Left kidney (tissue), 2 donors: Measurements from ENCODE around the gene DPYD. TPM values are rescaled to one million over a fixed set of nuclear protein-coding genes. Genes with fewer than 3 reads are reported as not detected.

ENCODE experiments used
- DNase-seq: peaks from one replicate; pipeline ENCODE4 v3.0.0-alpha.2; 2013
- polyA plus RNA-seq: library from polyadenylated mRNA; unstranded; fragments of 120-200 nt; gene quantifications from one replicate; pipeline ENCODE4 v1.2.1, GENCODE V29; 2013; ENCODE audit not compliant: insufficient read length

DPYD gene
- polyA plus RNA-seq, 1 donor, result 11.9 TPM

DNA sequence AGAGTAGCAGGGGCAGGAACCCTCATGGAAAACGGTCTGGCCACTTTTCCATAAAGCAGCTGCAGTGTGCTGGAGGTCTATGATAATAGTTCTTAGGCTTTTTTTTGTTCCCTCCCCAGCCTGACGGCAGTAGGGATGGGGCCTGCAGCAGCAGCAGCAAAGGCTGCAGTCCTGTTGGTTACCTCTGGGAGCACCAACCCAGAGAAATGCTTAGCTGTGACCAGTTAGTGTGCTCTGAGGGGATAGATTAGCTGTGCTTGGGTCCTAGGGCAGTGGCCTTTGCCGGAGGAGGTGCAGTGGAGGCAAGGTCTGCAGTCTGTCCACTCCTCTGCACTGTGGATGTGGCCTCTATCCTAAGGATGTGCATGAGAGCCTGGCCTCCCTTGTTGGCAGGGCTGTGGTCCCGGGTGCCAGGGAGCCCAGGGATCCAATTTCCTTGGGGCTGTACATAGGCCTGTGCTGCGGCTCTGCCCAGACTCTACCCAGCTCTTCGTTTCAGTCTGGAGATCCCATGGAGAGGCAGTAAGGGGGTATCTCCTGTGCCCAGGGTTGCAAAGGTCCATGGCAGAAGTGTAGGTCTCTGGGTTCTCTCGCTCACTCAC is 876.6 kb downstream of the DPYD start:
- no peak for DNase-seq

DNA sequence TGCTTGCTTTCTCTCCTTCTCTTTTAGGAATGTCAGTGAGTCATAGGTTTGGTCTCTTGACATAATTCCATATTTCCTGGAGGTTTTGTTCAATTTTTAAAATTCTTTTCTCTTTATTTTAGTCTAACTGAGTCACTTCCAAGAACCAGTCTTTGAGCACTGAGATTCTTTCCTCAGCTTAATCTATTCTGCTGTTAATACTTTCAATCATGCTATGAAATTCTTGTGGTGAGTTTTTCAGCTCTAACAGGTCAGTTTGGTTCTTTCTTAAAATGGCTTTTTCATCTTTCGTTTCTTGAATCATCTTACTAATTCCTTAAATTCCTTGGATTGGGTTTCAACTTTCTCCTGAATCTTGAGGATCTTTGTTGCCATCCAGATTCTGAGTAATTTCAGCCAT is 878.3 kb downstream of the DPYD start:
- no peak for DNase-seq

DNA sequence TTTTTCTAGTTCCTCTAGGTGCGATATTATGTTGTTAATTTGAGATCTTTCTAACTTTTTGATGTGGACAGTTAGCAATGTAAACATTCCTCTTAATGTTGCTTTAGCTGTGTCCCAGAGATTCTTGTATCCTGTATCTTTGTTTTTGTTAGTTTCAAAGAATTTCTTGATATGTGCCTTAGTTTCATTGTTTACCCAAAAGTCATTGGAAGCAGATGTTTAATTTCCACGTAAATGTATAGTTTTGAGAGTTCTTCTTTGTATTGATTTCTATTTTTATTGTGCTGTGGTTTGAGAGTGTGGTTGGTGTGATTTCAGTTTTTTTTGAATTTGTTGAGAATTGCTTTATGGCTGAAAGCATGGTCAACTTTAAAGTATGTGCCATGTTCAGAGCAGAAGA is 879.8 kb downstream of the DPYD start:
- DNase-seq, result no peak

DNA sequence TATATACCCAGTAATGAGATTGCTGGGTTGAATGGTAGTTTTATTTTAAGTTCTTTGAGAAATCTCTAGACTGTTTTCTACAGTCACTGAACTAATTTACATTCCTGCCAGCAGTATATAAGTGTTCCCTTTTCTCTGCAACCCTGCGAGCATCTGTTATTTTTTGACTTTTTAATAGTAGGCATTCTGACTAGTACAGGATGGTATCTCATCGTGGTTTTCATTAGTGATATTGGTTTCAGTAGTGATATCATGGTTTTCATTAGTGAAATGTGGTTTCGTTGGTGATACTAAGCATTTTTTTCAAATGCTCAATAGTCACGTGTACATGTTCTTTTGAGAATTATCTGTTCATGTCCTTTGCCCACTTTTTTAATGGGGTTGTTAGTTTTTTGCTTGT is 882.4 kb downstream of the DPYD start:
- no peak for DNase-seq

DNA sequence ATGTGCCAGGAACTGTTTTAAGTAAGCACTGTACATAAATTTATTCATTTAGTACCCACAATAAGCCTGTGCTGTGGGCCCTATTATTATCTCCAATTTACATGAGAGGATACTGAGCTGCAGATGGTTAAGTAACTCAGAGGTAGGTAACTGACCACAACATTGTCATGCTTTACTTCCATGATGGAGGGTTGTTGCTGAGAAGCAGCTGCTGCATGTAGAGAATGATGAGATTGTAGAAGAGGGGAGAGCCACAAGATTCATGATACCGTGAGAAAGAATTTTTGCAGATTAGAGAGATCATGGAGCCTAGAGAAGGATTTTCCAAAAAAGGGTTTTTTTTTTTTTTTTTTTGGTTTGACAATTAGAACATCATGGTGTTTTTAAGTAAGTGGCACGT is 886.2 kb downstream of the DPYD start:
- no peak for DNase-seq

DNA sequence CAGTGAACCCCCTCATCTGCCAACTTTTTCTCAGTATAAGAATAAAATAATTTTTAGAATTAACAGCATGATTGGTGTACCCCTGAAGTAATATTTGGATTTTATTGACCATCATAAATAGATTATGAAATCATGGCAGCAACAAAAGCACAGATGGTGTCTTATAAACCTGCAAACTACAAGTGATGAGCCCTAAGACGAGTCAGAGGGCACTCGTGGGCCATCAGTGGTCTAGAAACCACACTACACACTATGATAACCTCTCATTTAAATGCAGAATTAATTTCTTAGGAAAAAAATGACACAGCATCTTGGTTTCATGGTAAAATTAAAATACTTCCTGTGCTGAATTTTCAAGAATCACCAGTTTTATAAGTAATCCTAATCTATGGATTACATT is 886.9 kb downstream of the DPYD start:
- DNase-seq, result no peak
